Activated naive CD8-positive, alpha-beta T cell treated with anti-CD3 and anti-CD28 coated beads, Interleukin-2, amount 50 U/mL, for 16 hours (primary cell): ENCODE results near the gene NAGLU.

Source experiments
- DNase-seq: peaks from one replicate; pipeline ENCODE4 v3.0.0-alpha.2; 2020; ENCODE audit warnings: low read depth, low spot score

NAGLU gene

DNA sequence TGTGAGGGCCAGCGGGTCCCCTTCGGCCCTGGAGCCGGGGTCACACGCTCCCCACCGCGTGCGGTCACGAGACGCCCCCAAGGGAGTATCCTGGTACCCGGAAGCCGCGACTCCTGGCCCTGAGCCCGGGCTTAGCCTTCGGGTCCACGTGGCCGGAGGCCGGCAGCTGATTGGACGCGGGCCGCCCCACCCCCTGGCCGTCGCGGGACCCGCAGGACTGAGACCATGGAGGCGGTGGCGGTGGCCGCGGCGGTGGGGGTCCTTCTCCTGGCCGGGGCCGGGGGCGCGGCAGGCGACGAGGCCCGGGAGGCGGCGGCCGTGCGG lies at the start of gene NAGLU:
TSS of gene NAGLU (plus strand) at position 194 of the 324 bp plus-strand sequence. CDS start at position 226, 32 bp downstream.
- peak; percentile 64 for DNase-seq

DNA sequence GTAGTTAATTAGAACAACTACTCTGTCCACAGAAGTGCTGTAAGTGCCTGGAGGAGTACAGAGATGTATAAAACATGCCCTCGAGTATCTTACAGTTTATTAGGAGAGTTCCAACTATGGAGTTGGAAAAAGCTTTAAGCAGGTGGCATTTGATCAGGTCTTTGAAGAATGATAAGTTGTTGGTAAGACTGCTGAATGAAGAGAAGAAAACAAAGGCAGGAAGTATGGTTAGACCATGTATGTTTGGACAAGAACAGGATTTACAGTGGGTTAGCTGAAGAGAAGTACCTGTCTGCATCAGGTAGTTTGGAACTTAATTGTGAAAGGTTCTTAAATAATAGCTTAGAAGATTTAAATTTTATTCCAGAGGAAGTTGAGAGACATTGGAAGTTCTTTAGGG lies 48.0 kb upstream of the NAGLU start:
- no peak for DNase-seq

DNA sequence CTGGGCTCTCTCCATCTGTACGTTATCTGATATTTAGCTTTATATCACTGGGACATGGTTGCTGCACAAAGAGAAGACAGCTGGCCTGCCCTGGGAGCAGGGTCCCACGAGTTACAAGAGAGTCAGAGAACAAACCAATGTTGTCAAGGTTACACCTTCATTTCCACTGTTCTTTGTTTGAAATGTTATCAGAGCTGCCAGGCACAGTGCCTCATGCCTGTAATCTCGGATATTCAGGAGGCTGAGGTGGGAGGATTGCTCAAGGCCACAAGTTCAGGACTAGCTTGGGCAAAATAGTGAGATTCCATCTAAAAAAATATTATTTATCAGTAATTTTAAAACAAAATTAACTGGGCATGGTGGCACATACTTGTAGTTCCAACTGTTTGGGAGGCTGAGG lies 42.7 kb upstream of the NAGLU start:
- no peak for DNase-seq

DNA sequence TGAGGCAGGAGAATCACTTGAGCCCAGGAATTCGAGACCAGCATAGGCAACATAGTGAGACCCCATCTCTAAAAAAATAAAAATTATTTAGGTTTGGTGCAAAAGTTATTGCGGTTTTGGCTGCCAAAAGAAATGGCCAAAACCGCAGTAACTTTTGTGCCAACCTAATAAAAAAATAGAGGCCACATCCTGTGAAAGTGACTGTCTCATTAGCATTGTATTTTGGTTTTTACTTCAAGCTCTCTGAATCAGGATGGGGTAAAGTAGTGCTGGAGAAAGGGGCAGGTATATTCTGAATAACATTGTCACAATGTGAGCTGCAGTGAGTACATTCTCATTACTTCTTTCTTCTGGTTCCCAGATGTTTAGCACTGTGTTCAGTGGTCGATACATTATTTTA lies 41.4 kb upstream of the NAGLU start:
- DNase-seq: no peak

DNA sequence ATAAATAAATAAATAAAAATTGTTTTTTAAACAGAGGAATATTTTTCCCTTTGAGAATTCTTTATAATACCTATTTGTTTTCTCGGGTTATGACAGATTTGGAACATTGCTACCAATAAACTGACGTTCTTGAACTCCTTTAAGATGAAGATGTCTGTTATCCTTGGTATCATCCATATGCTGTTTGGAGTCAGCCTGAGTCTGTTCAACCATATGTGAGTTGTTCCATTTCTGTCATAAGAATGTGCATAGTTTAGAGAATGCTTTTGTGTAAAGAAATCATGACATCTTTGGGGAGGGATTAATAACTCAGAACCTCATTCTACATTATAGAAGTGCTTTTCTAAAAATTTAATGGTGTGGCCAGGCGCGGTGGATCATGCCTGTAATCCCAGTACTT lies 37.2 kb upstream of the NAGLU start:
- DNase-seq: no peak

DNA sequence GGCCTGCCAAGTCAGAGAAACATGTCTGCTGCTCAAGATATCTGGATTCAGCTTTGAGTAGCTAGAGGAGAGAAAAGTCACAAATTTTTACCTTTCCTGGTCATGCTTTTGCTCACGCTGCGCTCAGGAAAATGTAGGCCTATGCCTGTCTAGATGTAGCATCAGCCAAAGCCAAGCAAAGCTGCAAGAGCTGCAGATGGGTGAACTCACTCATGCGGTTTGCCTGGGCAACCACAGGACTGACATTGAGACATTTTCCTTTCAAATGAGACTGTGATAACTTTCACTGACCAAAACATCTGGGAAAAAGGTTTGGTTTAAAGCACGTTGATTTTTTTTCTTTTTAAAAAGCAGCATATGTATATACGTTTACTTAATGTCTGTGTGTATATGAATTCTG lies 34.0 kb upstream of the NAGLU start:
- no peak for DNase-seq

DNA sequence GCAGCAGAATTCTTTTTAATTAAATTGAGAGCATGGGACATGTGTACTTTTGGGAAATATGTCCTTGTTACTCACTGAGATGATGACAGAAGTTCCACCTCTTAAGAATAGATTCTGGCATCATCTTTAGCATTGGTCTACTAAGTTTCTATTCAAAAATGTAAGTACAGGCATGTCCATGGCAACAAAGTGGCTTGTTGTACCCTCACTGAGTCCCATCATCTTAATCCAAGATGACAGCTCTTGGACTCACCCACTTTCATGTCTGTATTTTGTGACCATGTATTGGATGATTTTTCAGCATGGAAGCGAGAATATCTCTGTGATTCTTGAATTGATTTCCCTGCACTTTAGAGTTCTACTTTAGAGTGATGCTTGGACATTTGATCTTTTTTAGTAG lies 33.1 kb upstream of the NAGLU start:
- no peak for DNase-seq

DNA sequence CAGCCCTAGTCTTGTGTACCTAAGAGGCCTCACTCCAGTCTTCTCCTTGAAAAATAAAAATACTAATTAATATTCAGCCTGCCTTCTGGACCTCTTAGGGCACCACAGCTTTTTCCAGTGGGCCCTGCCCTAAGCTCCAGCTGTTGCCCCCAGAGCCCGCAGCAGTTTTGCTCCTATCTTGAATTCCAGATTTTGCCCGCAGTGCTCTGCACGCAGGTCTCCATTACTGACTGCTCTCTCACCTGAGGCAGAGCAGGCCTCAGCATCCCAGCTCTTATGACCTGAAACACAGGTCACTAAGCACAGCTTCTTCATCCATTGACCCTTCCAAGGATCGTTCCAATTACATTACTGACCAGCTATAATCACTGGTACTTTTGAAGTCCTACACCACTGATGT lies 28.4 kb upstream of the NAGLU start:
- no peak for DNase-seq

DNA sequence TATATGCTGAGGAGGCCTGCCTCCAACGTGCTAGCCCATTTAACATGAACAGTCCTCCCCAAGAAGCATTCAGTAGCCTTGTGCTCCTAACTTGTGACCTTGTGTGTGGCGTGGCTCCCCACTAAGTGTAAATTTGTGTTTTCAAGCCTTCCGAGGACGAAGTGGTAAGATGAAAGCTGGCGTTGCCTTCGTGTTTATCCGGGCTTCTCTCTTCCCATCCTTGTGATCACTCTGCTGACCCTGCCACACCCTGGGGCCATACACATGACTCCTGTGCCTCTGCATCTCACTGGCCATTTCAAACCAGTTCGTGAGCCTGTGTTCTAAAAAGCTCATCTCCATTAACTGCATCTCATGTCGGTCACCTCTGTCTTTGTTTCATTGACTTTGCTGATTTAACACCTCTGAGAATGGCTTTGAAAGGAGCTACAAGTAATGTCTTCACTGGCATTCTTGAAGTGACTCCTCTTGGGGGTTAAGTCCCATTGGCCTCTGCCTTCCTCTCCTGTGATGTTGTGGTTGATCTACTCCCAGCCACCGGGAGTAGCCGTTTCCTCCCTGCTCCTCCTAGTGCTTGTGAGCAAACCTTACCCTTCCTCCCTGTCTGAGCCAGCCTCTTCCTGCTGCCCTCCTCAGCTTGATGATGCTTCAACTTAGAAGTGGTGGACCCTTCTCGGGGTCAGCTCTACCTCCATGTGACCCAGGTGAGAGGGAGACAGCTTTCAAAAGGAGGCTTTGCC lies 27.4 kb upstream of the NAGLU start:
- DNase-seq: no peak

DNA sequence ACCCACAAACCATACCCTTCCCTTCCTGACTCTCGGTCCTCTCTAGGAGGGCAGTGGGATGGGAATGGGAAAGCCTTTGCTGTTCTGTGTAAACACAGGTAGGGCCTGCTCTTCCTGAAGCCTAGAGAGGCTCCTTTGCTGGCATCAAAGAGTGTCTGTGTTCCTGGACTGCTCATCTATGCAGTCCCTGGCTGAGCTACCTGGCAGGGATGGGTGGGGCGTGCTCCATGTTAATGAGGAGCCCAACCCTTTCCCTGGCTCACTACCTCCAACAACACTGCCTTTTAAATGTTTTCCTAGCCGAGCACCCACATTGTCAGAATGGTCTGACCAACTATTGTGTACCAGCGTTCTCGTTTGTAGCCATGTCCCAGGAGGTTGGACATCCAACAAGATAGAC lies 26.6 kb upstream of the NAGLU start:
- DNase-seq: no peak

DNA sequence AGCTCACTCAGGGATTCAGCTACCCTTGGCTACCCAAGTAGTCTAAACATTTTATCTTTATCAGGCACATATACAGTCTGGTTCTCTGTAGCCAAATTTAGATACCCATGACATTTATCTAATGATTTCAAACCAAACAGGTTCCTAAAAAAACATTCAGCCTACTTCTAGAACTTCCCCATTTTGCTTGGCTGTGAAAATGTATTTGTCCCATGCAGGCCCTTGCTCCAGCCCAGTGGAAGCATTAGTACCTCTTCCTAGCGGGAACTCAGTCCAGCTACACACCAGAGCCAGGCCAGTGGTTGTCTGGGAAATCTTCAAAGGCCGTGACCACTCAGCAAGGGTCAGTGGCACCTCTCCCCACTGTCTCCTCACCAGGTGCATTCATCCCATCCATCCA lies 26.2 kb upstream of the NAGLU start:
- DNase-seq: no peak

DNA sequence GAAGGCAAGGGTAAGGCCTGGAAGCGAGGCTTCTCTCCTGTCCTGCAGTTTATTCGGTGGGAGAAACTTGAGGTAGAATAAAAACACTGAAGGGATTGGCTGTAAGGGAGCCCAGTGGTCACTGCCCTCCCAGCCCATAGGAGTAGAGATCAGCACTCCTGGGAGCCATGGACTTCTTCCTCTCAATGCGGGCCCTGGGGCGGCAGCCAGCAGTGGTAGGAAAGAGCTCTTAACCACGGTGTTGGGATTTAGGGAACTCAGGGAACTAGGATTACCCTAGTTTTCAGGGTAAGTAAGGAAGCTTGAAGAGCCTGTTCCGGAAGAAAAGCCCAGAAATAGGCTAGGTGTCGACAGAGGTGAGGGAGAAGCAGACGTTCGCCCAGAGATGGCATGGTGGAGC lies 23.8 kb upstream of the NAGLU start:
- no peak for DNase-seq

DNA sequence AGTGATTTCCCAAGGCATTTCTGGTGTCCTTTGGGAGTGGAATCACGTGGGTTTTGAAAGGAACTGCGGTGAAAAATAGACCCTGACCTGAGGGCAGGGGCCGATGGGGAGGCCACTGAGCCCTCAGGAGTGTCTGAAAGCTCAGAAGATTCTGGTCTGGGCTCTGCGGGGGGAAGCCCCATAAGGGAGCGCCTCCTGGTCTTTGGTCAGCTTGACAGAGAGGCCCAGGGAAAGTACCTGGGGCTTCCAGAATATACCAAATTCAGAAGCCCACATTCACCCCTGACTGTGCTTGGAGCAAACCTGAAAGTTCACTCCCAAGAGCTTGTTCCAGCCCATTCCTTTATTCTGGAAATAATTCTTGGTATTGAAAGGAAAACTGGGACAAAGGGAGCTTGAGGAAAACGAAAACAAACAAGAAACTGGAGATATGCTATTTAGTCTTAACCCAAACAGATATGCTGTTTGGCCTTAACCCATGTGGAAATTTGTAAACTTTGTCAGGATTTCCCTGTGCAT lies 23.2 kb upstream of the NAGLU start:
- DNase-seq: no peak

DNA sequence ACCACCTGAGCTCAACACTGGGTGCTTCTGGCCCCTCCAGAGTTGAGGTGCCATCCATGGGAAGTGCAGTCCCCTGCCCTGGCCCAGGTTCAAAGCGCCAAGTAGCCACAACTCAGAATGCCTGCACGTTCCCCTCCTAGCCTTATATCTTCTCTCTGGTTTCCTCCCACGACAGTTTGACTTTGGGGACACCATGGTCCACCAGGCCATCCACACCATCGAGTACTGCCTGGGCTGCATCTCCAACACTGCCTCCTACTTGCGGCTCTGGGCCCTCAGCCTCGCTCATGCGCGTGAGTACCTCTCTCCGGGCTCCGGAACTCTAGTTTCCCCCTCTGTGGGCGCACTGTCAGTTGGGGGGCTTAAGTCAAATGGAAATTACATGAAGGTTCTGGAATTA lies 22.4 kb upstream of the NAGLU start:
- no peak for DNase-seq

DNA sequence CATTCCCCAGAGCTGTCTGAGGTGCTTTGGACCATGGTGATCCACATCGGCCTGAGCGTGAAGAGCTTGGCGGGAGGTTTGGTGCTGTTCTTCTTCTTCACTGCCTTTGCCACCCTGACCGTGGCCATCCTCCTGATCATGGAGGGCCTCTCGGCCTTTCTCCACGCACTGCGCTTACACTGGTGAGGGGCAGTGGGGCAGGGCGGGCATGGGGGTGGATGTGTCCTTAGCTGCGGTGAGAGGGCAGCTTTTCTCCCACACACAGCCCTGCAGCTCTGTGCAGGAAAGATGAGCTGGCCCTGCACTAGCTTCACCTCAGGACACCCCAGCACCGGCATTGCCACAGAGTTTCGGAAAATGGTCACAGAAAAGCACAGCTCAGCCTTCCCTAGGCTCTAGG lies 21.8 kb upstream of the NAGLU start:
- no peak for DNase-seq

DNA sequence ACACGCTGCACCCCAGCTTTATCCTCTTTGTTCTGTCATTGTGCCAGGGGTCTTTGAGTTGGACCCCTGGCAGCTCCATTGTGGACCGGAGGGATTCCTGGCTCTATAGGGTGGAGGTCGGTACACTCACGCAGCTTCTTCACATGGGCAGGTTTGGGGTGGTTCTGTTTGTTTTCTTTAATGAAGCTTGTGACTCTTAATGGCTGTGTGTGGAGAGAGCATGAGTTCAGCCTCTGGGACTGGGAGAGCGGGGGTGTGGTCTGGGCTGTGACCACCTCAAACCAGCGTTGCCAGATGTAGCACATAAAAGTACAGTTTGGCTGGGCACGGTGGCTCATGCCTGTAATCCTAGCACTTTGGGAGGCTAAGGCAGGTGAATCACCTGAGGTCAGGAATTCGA lies 21.2 kb upstream of the NAGLU start:
- DNase-seq: no peak

DNA sequence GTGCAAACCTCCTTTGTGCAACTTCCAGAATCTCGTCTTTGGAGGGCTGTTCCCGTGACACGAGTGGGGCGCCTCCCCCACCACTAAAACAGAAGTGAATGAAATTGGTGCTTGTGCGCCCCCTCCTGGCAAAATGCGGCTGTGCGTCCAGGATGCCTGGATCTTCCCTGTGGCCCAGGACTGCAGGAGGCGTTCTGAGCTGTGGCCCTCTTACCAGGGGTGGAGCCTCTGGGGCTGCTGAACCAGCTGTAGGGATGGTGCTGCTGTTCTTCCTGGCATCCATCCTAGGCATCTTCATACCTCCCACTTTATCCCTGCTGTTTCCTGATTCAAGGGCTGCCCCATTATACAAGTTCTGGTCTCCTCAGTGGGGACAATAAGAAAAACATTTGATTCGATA lies 18.5 kb upstream of the NAGLU start:
- peak; percentile 56 for DNase-seq

DNA sequence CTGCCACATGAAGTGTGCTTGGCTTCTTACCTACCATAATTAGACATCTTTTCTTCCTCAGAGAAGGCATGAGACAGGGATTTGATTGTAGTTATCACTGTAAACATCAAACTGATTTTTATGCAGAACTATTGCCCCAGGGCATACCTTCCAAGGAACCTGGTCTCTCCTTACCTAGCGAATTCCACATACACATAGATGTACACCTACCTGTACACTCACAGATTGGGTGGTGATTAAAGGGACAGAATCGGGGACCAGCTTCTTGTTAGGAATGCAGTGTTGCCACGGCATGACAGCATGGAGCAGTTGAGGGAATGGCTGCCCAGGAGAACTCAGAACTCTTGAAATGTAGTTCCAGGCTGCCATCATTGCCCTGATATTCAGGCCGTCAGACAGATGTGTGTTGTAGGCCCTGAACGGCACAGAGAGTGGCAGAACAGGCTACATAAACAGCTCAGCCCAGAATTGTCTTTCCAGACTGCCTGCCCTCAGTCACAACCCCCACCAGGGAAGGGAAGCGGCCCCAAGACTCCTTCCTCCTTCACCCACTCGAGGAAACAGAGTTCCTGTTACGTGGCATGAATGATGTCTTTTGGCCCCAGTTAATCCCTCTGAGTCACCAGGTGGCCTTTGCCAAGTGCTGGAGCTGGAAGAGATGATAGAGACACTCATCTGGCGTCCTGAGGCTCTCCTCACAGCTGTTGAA lies 17.8 kb upstream of the NAGLU start:
- DNase-seq: no peak

DNA sequence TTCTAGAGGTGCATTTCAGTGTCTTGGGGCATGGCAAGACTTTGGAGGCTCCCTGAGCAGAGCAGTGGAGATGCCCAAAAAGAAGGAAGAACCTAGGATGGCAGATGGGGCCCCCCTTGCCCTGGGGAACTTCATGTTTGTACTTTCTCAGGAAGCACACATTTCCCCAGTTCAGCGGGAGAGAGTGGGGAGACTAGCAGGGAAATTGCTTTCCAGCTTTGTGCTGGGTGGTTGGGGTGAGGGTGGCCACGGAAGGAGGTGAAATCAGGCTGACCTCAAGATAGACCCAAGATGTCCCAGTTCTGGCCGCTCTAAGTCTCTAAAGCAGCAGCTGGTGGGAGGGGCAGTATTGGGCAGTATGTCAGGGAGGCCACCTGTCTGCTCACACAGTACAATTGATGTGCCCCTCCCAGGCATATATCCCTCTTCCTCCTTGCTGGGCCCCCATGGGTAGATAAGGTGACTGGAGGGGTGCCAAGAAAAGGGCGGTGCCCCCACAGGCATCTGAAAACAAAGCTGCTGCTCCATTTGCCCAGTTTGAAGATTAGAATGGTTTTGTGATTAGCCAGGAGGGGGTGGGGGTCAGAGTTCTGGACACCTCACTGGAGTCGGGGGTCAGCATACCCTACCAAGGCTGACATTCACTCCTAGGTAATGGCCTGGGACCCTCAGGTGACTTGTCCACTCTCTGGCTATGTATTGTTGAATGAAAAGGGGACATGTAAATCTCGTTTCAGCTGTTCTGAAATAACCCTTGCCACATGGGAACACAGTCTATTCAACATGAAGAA lies 17.1 kb upstream of the NAGLU start:
- DNase-seq: no peak

DNA sequence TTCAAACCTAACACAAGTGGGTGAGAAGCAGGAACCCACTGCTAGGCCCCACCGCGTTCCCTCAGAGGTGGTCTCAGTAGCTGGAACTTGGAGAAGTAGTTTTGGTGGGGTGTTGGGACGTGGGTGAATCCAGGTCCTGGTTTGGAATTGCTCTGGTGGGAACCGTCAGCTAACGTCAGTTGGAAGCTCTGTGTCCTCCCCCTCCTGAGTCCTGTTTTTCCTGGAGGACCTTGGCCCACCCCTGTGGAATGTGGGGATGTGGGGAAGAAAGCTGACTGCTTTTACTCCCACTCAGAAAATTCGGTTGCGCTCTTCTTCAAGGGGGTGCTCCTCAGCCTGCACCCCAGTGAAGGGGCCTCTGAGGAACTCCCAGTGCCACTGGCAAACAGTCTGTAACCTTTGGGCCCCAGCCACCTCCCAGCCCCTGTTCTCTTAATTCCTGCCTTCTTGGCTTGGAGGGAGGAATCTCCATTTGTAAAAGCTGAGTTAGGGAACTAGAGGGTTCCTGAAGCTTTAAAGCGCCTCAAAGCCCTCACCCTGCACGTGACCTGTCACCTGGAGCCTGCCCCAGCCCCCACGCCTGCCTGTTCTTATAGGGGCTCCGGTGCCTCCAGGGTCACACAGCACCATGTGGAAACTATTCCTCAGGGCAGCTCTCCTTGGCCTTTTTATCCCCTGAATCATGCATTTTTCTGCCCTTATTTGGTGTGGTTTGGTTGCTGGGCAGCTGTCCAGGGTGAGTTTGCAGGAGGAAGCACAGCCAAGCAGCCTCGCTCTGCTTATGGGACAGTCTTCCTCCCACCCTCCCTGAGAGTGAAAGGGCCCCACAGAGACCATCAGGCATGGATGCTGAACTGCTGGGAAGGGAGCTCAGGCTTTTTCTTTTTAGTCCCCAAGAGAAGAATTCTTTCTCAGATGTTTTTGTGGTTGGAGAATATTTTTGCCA lies 16.2 kb upstream of the NAGLU start:
- no peak for DNase-seq

DNA sequence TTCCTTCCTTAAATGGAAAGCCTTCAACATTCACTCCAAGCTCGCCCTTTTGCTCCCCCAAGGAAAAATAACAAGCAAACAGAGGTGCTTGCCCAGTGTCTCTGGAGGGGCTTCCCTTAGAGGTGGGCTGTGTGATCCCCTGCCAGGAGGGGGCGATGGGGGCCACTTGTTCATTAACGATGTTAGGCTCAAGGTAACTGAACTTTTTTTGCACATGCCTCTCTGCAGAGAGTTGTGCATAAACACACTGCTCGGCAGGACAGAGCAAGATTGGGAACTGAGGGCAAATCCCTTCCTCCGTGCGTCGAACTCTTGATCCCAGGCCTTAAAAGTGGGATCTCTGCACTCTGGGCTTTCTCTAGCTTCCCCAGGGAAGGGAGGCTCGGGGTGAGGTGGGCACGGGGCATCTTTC lies 15.5 kb upstream of the NAGLU start:
- no peak for DNase-seq
